ENCODE measurements around the gene ASNSD1. TPM values are rescaled to one million over a fixed set of nuclear protein-coding genes. Genes with fewer than 3 reads are reported as not detected.
"Not testable (repeated sequence)": the region's sequence is repeated elsewhere in the genome, so short reads cannot be mapped to it uniquely, and the experiment has no call there.

The ASNSD1 gene
- total and polyA plus RNA-seq, 5 donors from 2014 or later = 46.3 to 84.5 (median 56.8) TPM

- peaks cover 6% of the 10 kb centered on the region for H3K36me3 Mint-ChIP-seq
- no peak overlapping the region for H3K4me3 Mint-ChIP-seq
- ATAC-seq (ENCODE audit: low read depth in 2 of 2) (peak; percentile 52 to 66), DNase-seq (peak; percentile 37 to 66 (median 52))
- peaks cover 0 to 6% (median 5%) of the 10 kb centered on the region in 4 donors for H3K4me1 Mint-ChIP-seq
- Histone ChIP-seq H3K36me3 (ENCODE audit: control insufficient read depth, insufficient read depth, low read length) (no peaks in the 10 kb centered on the region), H3K27ac (ENCODE audit: insufficient read depth, low read length, poor library complexity, severe bottlenecking) (no peak overlapping the region), H3K9me3 (ENCODE audit: control insufficient read depth in 2 of 2, low read length in 2 of 2) (no peaks in the 10 kb centered on the region), H3K27me3 (ENCODE audit: control insufficient read depth, insufficient read depth, low read length) (no peaks in the 10 kb centered on the region), H3K4me3 (ENCODE audit: low read depth, low read length) (no peak overlapping the region), H3K4me1 (ENCODE audit: control insufficient read depth, insufficient read depth, low read length, poor library complexity, severe bottlenecking) (no peaks in the 10 kb centered on the region)
- no peaks in the 10 kb centered on the region for H3K27me3 Mint-ChIP-seq
- H3K27ac Mint-ChIP-seq = no peak overlapping the region
- H3K9me3 Mint-ChIP-seq = no peaks in the 10 kb centered on the region
These were observed 37.0 kb downstream of the ASNSD1 start for GRCh38 chr2:189698020-189698887.

GRCh38 chr2:189700681-189701080 lies 39.4 kb downstream of the ASNSD1 start:
- no peaks in the 10 kb centered on the region for H3K4me1 ChIP-seq (ENCODE audit: control insufficient read depth, insufficient read depth, low read length, poor library complexity, severe bottlenecking)
- H3K9me3 ChIP-seq (ENCODE audit: control insufficient read depth in 2 of 2, low read length in 2 of 2) = no peaks in the 10 kb centered on the region
- no peaks in the 10 kb centered on the region for H3K36me3 ChIP-seq (ENCODE audit: control insufficient read depth, insufficient read depth, low read length)
- ATAC-seq (ENCODE audit: low read depth in 2 of 2) (no peak), DNase-seq (no peak)
- no peaks in the 10 kb centered on the region for H3K27me3 ChIP-seq (ENCODE audit: control insufficient read depth, insufficient read depth, low read length)
- H3K4me3 Mint-ChIP-seq = no peak overlapping the region
- peaks cover 0 to 6% (median 5%) of the 10 kb centered on the region in 4 donors for H3K4me1 Mint-ChIP-seq
- H3K4me3 ChIP-seq (ENCODE audit: low read depth, low read length) = no peak overlapping the region
- H3K27ac ChIP-seq (ENCODE audit: insufficient read depth, low read length, poor library complexity, severe bottlenecking) = no peak overlapping the region
- peaks cover 6% of the 10 kb centered on the region for H3K36me3 Mint-ChIP-seq
- no peaks in the 10 kb centered on the region for H3K9me3 Mint-ChIP-seq
- H3K27me3 Mint-ChIP-seq = no peaks in the 10 kb centered on the region
- no peak overlapping the region for H3K27ac Mint-ChIP-seq

GRCh38 chr2:189702071-189702470 lies 40.8 kb downstream of the ASNSD1 start:
- H3K4me3 Mint-ChIP-seq = no peak overlapping the region
- Histone ChIP-seq H3K27ac (ENCODE audit: insufficient read depth, low read length, poor library complexity, severe bottlenecking) (no peak overlapping the region), H3K4me3 (ENCODE audit: low read depth, low read length) (no peak overlapping the region), H3K4me1 (ENCODE audit: control insufficient read depth, insufficient read depth, low read length, poor library complexity, severe bottlenecking) (no peaks in the 10 kb centered on the region), H3K36me3 (ENCODE audit: control insufficient read depth, insufficient read depth, low read length) (no peaks in the 10 kb centered on the region), H3K9me3 (ENCODE audit: control insufficient read depth in 2 of 2, low read length in 2 of 2) (no peaks in the 10 kb centered on the region), H3K27me3 (ENCODE audit: control insufficient read depth, insufficient read depth, low read length) (no peaks in the 10 kb centered on the region)
- ATAC-seq (ENCODE audit: low read depth in 2 of 2) = no peak
- peaks cover 0 to 6% (median 5%) of the 10 kb centered on the region in 4 donors for H3K4me1 Mint-ChIP-seq
- no peaks in the 10 kb centered on the region for H3K9me3 Mint-ChIP-seq
- no peak overlapping the region for H3K27ac Mint-ChIP-seq
- no peaks in the 10 kb centered on the region for H3K27me3 Mint-ChIP-seq
- peak in 1 of 3 donors; percentile 7 for DNase-seq
- H3K36me3 Mint-ChIP-seq = peaks cover 10% of the 10 kb centered on the region

GRCh38 chr2:189709501-189710221 lies 48.4 kb downstream of the ASNSD1 start:
- DNase-seq (no peak), ATAC-seq (ENCODE audit: low read depth in 2 of 2) (no peak)
- Histone ChIP-seq H3K4me3 (ENCODE audit: low read depth, low read length) (no peak overlapping the region), H3K4me1 (ENCODE audit: control insufficient read depth, insufficient read depth, low read length, poor library complexity, severe bottlenecking) (no peaks in the 10 kb centered on the region), H3K9me3 (ENCODE audit: control insufficient read depth in 2 of 2, low read length in 2 of 2) (no peaks in the 10 kb centered on the region), H3K27ac (ENCODE audit: insufficient read depth, low read length, poor library complexity, severe bottlenecking) (no peak overlapping the region), H3K27me3 (ENCODE audit: control insufficient read depth, insufficient read depth, low read length) (no peaks in the 10 kb centered on the region), H3K36me3 (ENCODE audit: control insufficient read depth, insufficient read depth, low read length) (peaks cover 3% of the 10 kb centered on the region)
- H3K36me3 Mint-ChIP-seq = peaks cover 18% of the 10 kb centered on the region
- H3K27me3 Mint-ChIP-seq = no peaks in the 10 kb centered on the region
- H3K4me3 Mint-ChIP-seq = no peak overlapping the region
- H3K27ac Mint-ChIP-seq = no peak overlapping the region
- peaks cover 0 to 8% (median 0%) of the 10 kb centered on the region in 7 donors for H3K9me3 Mint-ChIP-seq
- H3K4me1 Mint-ChIP-seq = no peaks in the 10 kb centered on the region

GRCh38 chr2:189717593-189717992 lies 56.3 kb downstream of the ASNSD1 start:
- H3K9me3 Mint-ChIP-seq = peaks cover 0 to 14% (median 2%) of the 10 kb centered on the region in 7 donors
- not testable (repeated sequence) for H3K27me3 Mint-ChIP-seq; DNase-seq; H3K27ac ChIP-seq (ENCODE audit: insufficient read depth, low read length, poor library complexity, severe bottlenecking); H3K27ac Mint-ChIP-seq; H3K9me3 ChIP-seq (ENCODE audit: control insufficient read depth in 2 of 2, low read length in 2 of 2); H3K36me3 Mint-ChIP-seq; H3K27me3 ChIP-seq (ENCODE audit: control insufficient read depth, insufficient read depth, low read length); H3K4me3 ChIP-seq (ENCODE audit: low read depth, low read length); H3K4me1 ChIP-seq (ENCODE audit: control insufficient read depth, insufficient read depth, low read length, poor library complexity, severe bottlenecking); H3K4me3 Mint-ChIP-seq; H3K4me1 Mint-ChIP-seq; ATAC-seq (ENCODE audit: low read depth in 2 of 2); H3K36me3 ChIP-seq (ENCODE audit: control insufficient read depth, insufficient read depth, low read length)

- ATAC-seq (ENCODE audit: low read depth in 2 of 2) = no peak
- Mint-ChIP-seq H3K36me3 (peaks cover 13% of the 10 kb centered on the region), H3K27me3 (no peaks in the 10 kb centered on the region)
These were observed 58.3 kb downstream of the ASNSD1 start for GRCh38 chr2:189719571-189719970.

More at GRCh38 chr2:189719571-189719970, 58.3 kb downstream of the ASNSD1 start:
- Mint-ChIP-seq H3K4me3 (no peak overlapping the region), H3K4me1 (no peaks in the 10 kb centered on the region), H3K9me3 (peaks cover 0 to 8% (median 0%) of the 10 kb centered on the region in 7 donors), H3K27ac (no peak overlapping the region)
- no peaks in the 10 kb centered on the region for H3K9me3 ChIP-seq (ENCODE audit: control insufficient read depth in 2 of 2, low read length in 2 of 2)
- H3K36me3 ChIP-seq (ENCODE audit: control insufficient read depth, insufficient read depth, low read length) = no peaks in the 10 kb centered on the region
- no peaks in the 10 kb centered on the region for H3K4me1 ChIP-seq (ENCODE audit: control insufficient read depth, insufficient read depth, low read length, poor library complexity, severe bottlenecking)
- H3K4me3 ChIP-seq (ENCODE audit: low read depth, low read length) = no peak overlapping the region
- no peak overlapping the region for H3K27ac ChIP-seq (ENCODE audit: insufficient read depth, low read length, poor library complexity, severe bottlenecking)
- DNase-seq = no peak
- no peaks in the 10 kb centered on the region for H3K27me3 ChIP-seq (ENCODE audit: control insufficient read depth, insufficient read depth, low read length)
